Suppressor macrophage (primary cell): ENCODE results near the gene PRKCZ.

Experiments used
- DNase-seq, 4 experiments: peaks; one replicate each; pipeline ENCODE4 v3.0.0-alpha.2; 2020 to 2022

The PRKCZ gene

GRCh38 chr1:2046174-2046917 is 3.9 kb upstream of the PRKCZ start:
- DNase-seq = peak; percentile 39 to 75 (median 55)

DNA sequence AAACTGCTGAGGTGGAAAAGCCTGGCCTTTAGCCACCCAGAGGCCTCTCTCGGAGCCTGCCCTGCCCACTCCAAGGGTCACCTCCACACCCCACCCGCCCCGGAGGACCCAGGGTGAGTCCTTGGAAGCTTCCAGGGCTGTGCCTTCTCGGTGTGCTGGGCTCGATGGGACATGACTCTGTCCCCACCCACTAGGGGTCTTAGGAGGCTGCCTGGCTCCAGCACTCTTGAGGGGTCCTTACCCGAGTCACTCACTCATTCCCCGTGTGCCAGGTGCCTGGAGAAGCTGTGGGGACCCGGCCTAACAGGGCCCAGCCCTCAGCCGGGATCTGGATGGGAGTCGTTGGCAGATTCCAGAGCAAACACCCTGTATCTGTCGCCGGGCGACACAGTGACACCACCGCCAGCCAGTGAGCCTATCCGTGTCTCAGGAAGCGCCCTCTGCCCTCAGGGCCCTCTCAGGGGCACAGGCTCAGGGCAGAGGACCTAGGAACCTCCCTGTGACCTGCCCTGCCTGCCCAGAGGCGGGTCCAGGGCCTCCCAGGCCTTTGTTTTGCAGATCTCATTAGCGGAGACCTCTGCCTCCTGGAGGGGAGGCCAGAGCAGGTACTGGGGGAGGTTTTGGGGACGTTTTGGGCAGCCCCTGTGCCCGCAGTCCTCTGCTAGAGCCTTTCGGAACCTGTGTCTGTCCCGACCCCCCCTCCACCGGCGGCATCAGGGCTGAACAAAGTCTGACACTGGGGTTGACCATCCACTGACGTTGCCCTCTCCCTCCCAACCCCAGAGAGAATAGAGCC is 3.1 kb upstream of the PRKCZ start:
- no peak for DNase-seq

DNA sequence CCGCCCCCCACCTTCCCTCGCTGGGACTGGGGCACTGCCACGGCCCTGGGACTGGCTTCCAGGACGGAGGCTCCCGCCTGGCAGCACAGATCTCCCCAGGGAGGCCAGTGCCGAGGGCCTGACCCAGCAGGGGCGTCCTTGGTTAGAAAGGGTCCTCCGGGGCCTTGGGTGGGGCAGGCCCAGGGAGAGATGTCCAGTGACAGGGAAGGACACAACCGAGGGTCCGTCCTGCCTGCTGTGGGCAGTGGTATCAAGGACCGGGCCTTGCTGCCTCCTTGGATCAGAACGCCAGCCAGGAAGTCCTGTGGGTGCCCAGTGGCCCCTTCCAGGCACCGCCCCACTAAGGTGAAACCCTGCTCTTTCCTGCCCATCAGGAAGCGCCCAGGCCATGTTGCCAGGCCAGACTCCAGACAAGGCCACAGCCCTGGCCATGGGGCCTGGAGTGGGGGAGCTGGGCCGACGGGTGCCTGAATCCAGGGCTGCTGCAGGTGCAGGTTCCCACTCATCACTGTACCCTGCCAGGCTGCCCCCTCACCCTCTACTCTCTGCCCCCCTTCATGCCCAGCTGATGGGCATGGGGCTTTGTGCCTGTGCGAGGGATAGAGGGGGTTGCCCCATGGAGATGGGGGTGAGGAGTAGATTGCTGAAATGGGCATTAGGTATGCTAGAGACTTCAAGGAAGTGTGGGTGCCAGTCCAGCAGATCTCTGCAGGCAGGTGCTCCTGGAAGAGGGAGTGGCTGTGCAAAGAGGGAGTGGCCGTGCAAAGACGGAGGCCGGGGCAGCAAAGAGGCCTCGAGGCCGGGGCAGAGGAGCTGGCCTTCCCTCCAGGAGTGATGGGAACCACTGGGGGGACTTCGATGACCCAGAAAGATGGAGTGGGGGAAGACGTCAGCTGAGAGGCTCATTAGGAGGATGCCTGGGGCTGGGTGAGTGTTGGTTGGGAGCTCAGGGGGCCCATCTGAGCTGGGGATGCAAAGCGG is 2.2 kb upstream of the PRKCZ start:
- no peak for DNase-seq

DNA sequence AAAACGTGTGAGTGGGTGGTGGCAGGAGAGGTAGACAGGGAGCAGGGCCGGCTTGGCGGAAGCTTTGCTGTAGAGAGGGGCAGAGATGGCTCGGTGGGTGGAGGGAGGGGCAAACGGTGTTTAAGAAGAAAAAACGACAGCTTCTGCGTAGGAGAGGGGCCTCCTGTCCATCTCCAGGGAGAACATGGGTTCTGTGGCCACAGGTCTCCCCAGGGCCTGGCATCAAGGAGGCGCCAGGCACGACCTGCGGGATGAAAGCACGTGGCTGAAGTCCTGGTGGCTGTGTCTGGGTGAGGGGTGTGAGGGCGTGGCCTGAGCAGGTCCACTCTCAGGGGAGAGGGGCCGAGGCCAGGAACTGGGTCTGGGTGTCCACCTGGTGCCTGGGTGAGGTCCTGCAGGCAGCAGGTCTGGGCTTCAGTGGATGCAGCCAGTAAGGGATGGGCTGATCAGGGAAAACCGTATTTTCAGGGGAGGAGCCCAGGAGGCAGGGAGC is 940 bp upstream of the PRKCZ start:
- peak in 1 of 4 experiments; percentile 14 for DNase-seq

- DNase-seq = no peak
Observed at GRCh38 chr1:2050461-2050792, 216 bp downstream of the PRKCZ start.

DNA sequence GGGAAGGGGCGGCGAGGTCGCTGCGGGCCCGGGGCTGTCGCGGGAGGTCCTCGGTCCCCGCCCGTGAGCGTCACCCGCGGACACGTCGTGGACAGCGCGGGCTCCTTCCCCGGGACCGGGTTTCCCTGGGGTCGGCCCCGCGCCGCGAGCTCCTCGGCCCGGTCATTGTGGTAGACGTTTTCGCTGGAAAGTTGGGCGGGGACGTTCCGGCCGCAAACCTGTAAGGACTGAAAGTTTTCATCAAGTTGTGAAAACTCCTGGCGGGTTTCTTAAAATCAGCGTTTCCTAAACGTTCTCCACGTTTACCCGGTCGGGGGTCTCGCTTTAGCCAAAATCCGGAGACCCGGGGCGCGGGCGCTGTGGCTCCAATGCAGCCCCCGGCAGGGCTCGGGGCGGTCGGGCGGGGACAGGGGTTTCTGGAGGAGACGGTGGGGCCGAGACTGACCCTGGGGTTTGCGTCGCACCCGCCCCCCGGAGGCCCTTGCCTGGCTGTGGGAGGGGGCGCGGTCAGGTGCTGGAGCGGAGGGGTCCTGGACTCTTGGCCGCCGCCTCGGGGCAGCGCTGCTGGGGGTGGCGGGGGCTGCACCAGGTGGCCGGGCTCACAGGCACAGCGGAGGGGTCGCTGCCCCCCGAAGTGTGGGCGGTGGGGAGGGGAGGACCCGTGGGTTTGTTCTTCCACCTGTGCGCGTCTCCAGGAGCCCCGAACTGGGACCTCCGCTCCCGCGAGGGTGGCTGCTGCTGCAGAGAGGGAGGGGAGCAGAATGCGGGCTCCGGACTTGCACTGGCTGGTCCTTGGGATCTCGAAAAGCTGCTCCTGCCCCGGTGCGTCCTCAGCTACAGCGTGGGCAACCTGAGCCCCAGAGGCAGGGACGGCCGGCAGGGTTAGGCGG is 827 bp downstream of the PRKCZ start:
- DNase-seq = peak in 1 of 4 experiments; percentile 9

- no peak for DNase-seq
Observed at GRCh38 chr1:2052054-2052679, 2.0 kb downstream of the PRKCZ start.

GRCh38 chr1:2052756-2053155 is 2.5 kb downstream of the PRKCZ start:
- DNase-seq = no peak

DNA sequence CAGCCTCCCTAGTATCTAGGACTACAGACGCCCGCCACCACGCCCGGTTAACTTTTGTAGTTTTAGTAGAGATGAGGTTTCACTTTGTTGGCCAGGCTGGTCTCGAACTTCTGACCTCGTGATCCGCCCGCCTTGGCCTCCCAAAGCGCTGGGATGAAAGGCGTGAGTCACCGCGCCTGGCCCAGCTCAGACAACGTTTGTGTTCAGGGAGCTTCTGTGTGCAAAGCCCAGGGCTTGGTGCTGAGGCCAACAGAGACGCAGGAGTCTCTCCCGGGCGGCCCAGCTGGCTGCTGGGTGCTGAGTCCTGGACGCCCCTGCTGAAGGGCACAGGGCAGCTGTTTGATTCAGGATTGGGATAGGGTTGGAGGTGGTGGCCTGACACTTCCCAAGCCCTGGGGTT is 3.0 kb downstream of the PRKCZ start:
- no peak for DNase-seq

DNA sequence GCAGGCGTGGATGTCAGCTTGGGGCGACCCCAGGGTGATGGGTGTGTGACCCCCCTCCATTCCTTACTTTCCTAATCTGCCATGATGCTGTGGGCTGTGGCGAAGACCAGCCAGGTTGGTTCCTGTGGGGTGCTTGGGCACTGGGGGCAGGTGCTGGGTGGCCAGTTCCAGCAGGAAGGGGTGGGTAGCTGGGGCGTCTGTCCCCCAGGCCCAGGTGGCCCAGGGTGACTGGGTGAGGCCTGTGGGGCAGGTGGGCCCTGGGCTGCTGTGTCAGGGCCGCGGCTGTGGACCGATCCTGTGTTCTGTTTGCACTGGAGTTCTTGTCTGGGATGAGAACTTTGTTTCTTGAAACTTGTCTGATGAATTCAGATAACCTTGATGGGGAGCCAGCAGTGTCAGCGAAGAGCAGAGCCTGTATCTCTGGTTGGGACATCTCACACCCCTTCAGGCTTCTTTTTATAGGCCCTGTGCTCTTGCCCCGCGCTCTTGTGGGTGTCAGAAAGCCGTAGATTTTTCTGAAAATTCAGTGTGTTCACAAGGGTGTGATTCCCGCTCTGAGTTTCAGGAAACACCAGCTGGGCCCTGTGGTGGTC is 3.7 kb downstream of the PRKCZ start:
- no peak for DNase-seq

DNA sequence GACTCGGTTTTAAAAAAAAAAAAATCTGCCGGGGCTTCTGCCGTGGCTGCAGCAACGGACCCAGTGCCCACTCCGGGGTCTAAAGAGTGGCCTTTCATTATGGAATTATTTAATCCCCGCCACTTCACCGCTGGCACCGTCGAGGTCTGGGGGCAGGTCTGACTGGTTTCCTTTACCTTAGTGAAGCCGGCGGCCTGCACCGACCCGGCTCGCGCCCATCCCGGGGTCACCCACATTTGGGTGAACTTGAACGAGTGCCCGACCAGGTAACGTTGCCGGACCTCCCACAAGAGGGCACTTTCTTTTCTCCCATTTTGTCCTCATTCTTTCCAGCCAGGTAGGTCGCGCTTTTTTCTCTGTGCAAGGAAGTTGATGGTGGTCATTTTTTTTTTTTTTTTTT is 4.3 kb downstream of the PRKCZ start:
- no peak for DNase-seq

GRCh38 chr1:2055911-2056575 is 5.8 kb downstream of the PRKCZ start:
- DNase-seq = no peak

DNA sequence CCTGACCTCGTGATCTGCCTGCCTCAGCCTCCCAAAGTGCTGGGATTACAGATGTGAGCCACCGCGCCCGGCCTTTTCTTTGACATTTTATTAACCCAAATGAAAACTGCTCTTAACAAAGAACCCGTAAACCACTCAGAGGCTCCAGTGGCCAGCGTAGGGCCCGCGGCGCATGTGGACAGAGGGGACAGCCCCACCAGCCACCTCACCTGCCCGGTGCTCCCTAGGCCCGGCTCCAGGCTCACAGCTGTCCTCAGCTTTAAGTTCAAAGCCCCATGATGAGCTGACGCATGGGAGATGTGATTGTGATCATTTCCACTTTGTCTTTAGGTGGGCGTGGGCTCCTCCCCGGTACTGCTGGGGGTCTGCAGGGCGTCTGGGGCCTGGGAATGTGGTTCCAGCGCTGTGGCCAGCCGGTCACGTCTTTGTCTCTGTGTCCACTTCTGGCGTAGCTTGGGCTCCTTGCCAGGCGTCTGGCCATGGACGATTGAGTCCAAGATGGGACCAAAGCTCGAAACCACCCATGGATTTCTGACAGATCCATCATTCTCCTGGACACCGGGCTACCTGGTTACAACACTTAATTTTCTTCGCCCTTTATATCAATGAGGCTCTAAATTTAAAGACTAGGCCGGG is 6.9 kb downstream of the PRKCZ start:
- no peak for DNase-seq

GRCh38 chr1:2059290-2059953 is 9.2 kb downstream of the PRKCZ start:
- DNase-seq = no peak

- DNase-seq = no peak
Observed at GRCh38 chr1:2060072-2060471, 9.9 kb downstream of the PRKCZ start.

GRCh38 chr1:2060535-2060934 is 10.3 kb downstream of the PRKCZ start:
- DNase-seq = no peak

DNA sequence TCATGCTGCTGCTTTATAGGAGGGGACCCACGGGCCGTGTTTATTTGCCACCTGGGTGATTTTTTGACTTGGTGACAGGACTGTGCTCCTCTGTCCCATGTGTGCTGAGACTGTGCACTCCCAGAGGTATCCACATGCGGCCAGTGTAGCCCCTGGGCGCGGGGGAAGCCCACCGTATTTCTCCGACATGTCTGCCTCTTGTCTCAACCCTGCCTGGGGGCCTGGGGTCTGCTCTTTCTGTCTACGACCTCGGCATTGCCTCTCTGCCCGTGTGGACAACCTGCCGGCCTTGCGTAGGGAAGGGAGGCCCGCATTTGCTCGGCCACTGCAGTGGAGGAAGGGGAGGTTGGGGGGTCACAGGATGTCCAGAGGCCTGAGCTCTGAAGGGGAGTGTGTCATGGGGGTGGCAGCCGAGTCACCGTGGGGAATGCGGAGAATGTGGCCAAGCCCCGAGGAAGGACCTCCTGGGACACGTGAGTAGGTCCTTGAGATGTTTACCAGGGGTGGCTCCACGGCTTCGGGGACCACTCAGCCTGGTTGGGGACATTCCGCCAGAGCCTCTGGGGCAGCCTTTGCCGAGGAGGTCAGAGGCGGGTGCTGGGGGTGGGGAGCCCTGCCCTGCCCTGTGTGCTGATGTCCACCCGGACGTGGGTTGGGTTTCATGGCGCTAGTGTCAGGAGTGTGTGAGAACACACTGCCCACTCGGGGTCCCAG is 11.0 kb downstream of the PRKCZ start:
- DNase-seq = no peak

DNA sequence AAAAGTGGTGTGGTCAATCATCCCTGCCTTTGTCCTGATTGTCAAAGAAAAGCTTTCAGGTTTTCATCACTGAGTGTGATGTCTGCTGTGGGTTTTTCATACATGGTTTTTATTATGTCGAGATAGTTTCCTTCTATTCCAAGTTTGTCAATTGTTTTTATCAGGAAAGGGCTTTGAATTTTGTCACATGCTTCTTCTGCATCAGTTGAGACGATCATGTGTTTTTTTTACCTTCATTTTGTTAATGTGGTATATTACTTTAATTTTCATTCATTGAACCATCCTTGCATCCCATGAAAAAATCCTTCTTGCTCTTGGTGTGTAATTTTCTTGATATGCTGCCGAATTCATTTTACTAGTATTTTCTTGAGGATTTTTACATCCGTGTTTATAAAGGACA is 15.5 kb downstream of the PRKCZ start:
- no peak for DNase-seq

DNA sequence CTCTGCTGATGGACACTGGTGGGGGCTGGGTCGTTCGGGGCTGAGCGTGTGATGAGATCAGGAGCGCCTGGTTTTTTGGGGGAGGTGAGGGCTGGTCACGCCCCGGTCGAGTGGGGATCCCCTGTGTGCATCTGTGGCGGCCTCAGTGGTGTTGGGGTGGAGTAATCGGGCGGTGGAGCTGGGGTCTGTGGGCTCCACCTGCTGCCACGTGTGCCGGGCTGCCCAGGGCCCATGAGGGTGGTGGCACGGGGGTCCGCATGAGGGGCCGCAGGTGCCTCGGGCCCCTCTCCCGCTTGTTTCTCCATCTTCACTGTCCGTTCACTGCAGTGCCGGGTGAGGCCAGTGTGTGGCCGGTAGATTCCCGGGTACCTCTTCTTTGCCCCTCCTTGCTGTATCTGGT is 17.2 kb downstream of the PRKCZ start:
- no peak for DNase-seq
